ENCODE results near the gene CROCC.
"Not testable (repeated sequence)": the region's sequence is repeated elsewhere in the genome, so short reads cannot be mapped to it uniquely, and the experiment has no call there.

The CROCC gene

DNA sequence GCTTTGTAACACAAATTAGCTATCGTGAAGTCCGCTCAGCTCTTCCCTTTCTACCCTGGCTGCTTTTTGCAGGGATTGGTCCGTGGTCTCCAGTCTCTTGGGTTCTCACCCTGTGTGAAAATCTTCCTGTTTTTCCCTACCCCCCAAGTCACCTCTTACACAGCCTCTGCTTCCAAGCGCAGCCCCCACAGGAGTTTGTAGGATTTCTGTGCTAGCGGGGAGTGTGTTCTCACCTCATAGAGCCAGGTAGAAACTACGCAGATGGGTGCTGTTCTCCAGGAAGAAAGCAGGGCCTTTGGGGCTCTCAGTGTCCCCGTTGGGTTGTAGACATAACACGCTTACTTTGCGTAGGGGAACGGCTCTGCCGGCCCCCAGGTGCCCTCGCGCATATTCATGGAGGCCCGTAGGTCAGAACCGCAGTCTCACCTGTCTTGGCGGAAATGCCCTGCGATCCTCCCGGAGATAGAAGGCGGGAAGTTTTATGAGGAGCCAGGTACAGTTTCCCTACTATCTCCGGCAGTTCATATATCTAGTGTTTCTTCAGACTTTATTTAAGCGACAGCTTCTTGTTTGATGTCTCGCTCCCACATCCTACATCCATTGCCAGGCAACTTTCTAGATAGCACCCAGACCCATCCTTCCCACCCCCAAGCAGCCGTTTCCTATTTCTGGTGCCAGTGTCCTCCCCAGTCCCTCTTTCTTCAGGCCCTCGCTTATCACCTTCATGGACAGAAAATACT, 25.2 kb upstream of the CROCC start:
- in situ Hi-C loops (cut with HindIII; ENCODE audit: low sequenced_read_pairs): not testable (repeated sequence)

GRCh38 chr1:16897653-16898052, 24.1 kb upstream of the CROCC start:
- in situ Hi-C loops (cut with HindIII; ENCODE audit: low sequenced_read_pairs): not testable (repeated sequence)

DNA sequence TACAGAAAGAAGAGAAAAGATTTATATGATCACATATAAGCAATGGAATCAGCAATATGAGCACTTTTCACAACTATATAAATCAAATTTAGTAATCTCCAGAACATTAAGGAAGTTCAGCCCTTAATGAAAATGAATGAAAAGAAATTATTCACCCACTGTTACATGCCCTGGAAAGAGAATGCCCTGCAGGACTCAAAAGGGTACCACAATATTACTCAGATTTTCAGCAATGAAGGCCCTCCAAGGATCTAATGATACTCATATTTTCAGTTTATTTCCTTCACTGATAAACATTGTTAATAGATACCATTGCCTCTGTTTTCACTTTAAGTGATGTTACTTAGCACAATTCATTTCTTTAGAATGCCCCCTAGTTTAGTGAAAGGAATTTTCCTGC, 23.4 kb upstream of the CROCC start:
- in situ Hi-C loops (cut with HindIII; ENCODE audit: low sequenced_read_pairs): not testable (repeated sequence)

DNA sequence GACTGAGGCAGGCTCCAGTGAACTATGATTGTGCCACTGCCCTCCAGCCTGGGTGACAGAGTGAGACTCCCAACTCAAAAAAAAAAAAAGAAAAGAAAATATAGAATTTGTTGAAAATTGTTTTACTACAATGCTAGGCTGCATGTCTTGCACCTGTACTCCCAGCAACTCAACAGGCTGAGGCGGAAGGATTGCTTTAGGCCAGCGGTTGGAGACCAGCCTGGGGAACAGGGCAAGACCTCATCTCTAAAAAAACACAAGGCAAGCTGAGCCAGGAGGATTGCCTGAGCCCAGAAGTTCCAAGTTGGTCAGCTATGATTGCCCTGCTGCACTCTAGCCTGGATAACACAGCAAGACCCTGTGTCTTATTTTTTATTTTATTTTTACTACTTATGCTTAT, 22.7 kb upstream of the CROCC start:
- in situ Hi-C loops (cut with HindIII; ENCODE audit: low sequenced_read_pairs): not testable (repeated sequence)

DNA sequence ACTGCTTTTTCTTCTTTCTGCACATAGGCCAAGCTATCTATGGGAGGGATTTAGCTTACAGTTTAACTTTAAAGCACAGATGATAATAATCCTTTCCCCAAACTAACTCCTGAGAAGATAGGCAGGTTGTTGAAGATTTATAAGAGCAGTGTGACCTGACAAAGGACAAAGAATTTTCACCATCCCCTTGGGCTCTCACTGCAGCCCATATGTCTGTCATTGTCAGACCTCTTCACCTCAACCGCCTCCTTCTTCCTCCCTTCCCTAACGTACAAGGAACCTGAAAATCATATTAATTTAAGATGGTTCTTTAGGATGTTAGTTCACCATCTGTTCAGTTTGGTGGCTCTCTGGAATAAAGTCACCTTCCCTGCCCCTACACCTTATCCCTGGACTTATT, 21.0 kb upstream of the CROCC start:
- in situ Hi-C loops (cut with HindIII; ENCODE audit: low sequenced_read_pairs): no loop called here

DNA sequence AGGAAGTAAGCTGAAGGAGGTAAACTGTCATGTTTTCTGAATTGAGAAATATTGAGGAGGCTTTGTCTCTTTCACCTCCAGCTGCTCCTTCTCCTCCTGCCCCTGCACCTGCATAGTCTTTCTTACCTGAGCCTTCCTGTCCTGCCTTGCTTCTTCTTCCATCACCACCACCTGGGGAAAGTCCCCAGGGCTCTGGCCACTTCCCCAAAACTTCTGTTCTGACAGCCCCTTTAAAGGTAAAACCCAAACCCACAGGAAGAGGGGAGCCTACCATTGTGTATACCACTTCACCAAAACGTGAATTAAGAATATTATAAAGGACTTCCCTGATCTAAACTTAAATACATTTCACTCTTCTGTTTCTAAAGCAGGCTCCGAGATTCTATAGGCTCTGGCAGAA, 20.4 kb upstream of the CROCC start:
- in situ Hi-C loops (cut with HindIII; ENCODE audit: low sequenced_read_pairs): not testable (repeated sequence)

DNA sequence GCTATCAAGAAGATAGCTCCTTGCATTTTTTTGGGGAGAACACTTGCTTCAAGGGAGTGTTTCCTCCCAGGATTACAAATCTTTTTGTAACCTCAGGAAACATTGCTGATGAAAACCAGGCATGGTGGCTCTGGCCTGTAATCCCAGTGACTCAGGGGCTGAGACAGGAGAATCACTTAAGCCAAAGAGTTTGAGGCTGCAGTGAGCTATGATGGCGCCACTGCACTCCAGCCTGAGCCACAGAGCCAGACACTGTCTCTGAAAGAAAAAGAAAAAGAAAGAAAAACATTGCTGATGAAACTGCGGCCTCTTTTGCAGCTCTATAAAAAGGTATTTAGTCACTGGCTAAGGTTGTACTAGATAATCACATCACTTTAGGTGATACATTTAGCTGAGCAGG, 18.7 kb upstream of the CROCC start:
- in situ Hi-C loops (cut with HindIII; ENCODE audit: low sequenced_read_pairs): no loop called here

- in situ Hi-C loops (cut with HindIII; ENCODE audit: low sequenced_read_pairs): no loop called here
Observed at GRCh38 chr1:16903458-16903796, 18.3 kb upstream of the CROCC start.

- in situ Hi-C loops (cut with HindIII; ENCODE audit: low sequenced_read_pairs): no loop called here
Observed at GRCh38 chr1:16904560-16905109, 17.1 kb upstream of the CROCC start.

GRCh38 chr1:16905110-16905867, 16.4 kb upstream of the CROCC start:
- in situ Hi-C loops (cut with HindIII; ENCODE audit: low sequenced_read_pairs): no loop called here

GRCh38 chr1:16905868-16906702, 15.6 kb upstream of the CROCC start:
- in situ Hi-C loops (cut with HindIII; ENCODE audit: low sequenced_read_pairs): no loop called here

DNA sequence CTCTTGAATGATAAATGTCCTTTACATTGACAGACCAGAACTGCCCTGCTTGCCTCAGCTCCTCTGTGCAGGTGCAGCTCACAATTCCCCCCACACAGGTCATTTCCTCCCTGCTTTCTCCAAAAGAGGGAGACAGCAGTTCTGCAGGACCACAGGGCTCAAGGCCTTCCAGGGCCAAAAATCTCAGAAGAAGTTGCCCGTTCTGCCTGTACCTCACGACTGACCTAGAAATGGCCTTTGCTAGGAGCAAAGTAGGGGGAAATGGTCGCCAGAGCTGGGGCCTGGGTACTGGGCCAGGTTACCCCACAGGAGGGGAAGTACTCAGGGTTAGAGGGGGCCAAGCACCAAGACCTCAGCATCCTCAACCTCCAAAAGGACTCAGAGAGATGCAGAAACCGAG, 14.9 kb upstream of the CROCC start:
- in situ Hi-C loops (cut with HindIII; ENCODE audit: low sequenced_read_pairs): no loop called here

DNA sequence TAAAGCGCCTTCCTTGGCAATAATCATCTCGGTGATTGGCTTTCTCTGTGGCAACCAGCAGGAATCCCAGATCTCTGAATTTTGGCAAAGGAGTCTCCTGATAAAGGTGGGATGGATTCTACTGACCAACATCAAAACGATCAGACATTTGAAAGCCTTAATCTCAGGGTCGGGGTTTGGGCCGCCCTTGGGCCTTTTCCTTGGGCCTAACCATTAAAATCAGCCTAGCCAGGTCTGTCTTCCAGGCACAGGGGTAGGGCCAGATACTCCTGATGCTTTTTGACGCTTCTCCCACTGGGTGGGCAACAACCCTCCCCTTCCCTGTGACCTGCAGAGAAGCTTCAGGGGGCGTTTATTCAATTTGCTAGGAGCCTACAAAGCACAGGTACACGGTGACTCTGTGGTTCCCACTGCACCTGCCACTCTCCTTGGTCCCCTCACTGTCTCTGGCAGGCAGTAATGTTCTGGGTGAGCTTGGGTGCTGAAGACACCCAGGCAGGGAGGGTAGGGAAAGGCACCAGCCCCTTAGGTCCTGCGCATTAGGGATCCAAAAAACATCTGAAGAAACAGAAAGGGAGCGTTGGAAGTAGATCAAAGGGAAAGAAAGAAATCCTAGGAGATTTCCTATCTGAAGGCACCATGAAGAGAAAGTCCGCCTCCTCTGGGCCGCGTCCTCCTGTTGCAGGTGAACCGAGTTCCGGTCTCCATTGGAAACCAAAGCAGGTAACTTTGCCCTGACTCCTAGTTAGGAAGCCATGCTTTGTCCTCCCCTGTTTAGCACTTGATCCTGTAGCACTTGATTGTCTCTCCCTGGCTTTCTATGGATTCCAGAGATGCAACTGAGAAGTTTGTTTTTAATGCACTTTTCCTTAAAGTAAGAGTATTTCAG, 13.6 kb upstream of the CROCC start:
- in situ Hi-C loops (cut with HindIII; ENCODE audit: low sequenced_read_pairs): no loop called here

GRCh38 chr1:16911851-16912721, 9.6 kb upstream of the CROCC start:
- in situ Hi-C loops (cut with HindIII; ENCODE audit: low sequenced_read_pairs): not testable (repeated sequence)

- in situ Hi-C loops (cut with HindIII; ENCODE audit: low sequenced_read_pairs): not testable (repeated sequence)
Observed at GRCh38 chr1:16912742-16913141, 9.0 kb upstream of the CROCC start.

GRCh38 chr1:16913181-16913832, 8.4 kb upstream of the CROCC start:
- in situ Hi-C loops (cut with HindIII; ENCODE audit: low sequenced_read_pairs): no loop called here

- in situ Hi-C loops (cut with HindIII; ENCODE audit: low sequenced_read_pairs): no loop called here
Observed at GRCh38 chr1:16913833-16914662, 7.7 kb upstream of the CROCC start.
